HUES6 (cell line): ENCODE measurements around the gene ACVRL1.

Source experiments
- H3K27ac ChIP-seq: 2 replicates; pipeline ENCODE4 v1.7.0; 2013; ENCODE audit warnings: low read depth, mild to moderate bottlenecking, low read length, inconsistent platforms
- H3K27me3 ChIP-seq: 2 replicates; pipeline ENCODE4 v1.6.1; 2013; ENCODE audit warnings: low read length; ENCODE audit not compliant: control insufficient read depth, insufficient read depth
- H3K36me3 ChIP-seq: 2 replicates; pipeline ENCODE4 v1.6.1; 2013; ENCODE audit warnings: low read length; ENCODE audit not compliant: control insufficient read depth, insufficient read depth
- H3K4me1 ChIP-seq: 2 replicates; pipeline ENCODE4 v1.6.1; 2013; ENCODE audit warnings: low read length; ENCODE audit not compliant: control insufficient read depth, insufficient read depth
- H3K4me3 ChIP-seq: 2 replicates; pipeline ENCODE4 v1.5.1; 2013; ENCODE audit warnings: low read depth, low read length
- H3K9ac ChIP-seq: one replicate; pipeline ENCODE4 v1.6.1; 2013; ENCODE audit warnings: mild to moderate bottlenecking, low read length
- H3K9me3 ChIP-seq: 2 replicates; pipeline ENCODE4 v1.6.1; 2013; ENCODE audit warnings: low read depth, low read length; ENCODE audit not compliant: control insufficient read depth, insufficient read depth

ACVRL1 gene

GRCh38 chr12:51959921-51960320 lies 52.6 kb downstream of the ACVRL1 start:
- H3K4me1 ChIP-seq, result 0 out of 2 replicates have a peak, but pooled peaks cover 3% of the 10 kb centered on the region
- H3K9ac ChIP-seq, result no peak overlapping the region
- no peaks in the 10 kb centered on the region for H3K27me3 ChIP-seq
- 0 out of 2 replicates have a peak, but pooled peaks cover 2% of the 10 kb centered on the region for H3K36me3 ChIP-seq
- no peak overlapping the region for H3K4me3 ChIP-seq
- no peaks in the 10 kb centered on the region for H3K9me3 ChIP-seq
- H3K27ac ChIP-seq, result no peak overlapping the region

- Histone ChIP-seq H3K36me3 (0 out of 2 replicates have a peak, but pooled peaks cover 2% of the 10 kb centered on the region), H3K27me3 (no peaks in the 10 kb centered on the region), H3K9me3 (no peaks in the 10 kb centered on the region), H3K4me1 (0 out of 2 replicates have a peak, but pooled peaks cover 3% of the 10 kb centered on the region), H3K27ac (no peak overlapping the region), H3K9ac (no peak overlapping the region), H3K4me3 (no peak overlapping the region)
Measured at GRCh38 chr12:51960488-51960887, 53.2 kb downstream of the ACVRL1 start.

- no peak overlapping the region for H3K4me3 ChIP-seq
- H3K4me1 ChIP-seq, result 0 out of 2 replicates have a peak, but pooled peaks cover 5% of the 10 kb centered on the region
- no peak overlapping the region for H3K27ac ChIP-seq
- no peaks in the 10 kb centered on the region for H3K27me3 ChIP-seq
- H3K9ac ChIP-seq, result no peak overlapping the region
- no peaks in the 10 kb centered on the region for H3K9me3 ChIP-seq
- 0 out of 2 replicates have a peak, but pooled peaks cover 2% of the 10 kb centered on the region for H3K36me3 ChIP-seq
Measured at GRCh38 chr12:51960890-51961289, 53.6 kb downstream of the ACVRL1 start.

GRCh38 chr12:51961834-51962233 lies 54.5 kb downstream of the ACVRL1 start:
- Histone ChIP-seq H3K27me3 (no peaks in the 10 kb centered on the region), H3K27ac (no peak overlapping the region), H3K9me3 (no peaks in the 10 kb centered on the region), H3K36me3 (0 out of 2 replicates have a peak, but pooled peaks cover 2% of the 10 kb centered on the region), H3K4me1 (0 out of 2 replicates have a peak, but pooled peaks cover 5% of the 10 kb centered on the region), H3K4me3 (no peak overlapping the region), H3K9ac (no peak overlapping the region)

GRCh38 chr12:51962737-51963136 lies 55.4 kb downstream of the ACVRL1 start:
- no peak overlapping the region for H3K27ac ChIP-seq
- H3K4me1 ChIP-seq, result 0 out of 2 replicates have a peak, but pooled peaks cover 5% of the 10 kb centered on the region
- 0 out of 2 replicates have a peak, but pooled peaks cover 2% of the 10 kb centered on the region for H3K36me3 ChIP-seq
- H3K9ac ChIP-seq, result no peak overlapping the region
- no peaks in the 10 kb centered on the region for H3K27me3 ChIP-seq
- no peaks in the 10 kb centered on the region for H3K9me3 ChIP-seq
- no peak overlapping the region for H3K4me3 ChIP-seq

DNA sequence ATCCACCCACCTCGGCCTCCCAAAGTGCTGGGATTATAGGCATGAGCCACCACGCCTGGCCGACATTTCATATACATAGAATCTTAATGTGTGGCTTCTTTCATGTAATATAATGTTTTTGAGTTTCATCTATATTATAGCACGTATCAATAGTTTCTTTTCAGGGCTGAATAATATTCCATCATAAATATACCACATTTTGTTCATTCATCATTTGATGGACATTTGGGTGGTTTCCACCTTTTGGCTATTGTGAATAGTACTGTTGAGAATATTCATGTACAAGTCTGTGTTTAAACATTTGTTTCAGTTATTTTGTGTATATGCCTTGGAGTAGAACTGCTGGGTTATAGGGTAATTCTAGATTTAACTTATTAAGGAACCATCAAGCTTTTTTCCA lies 56.2 kb downstream of the ACVRL1 start:
- Histone ChIP-seq H3K27me3 (no peaks in the 10 kb centered on the region), H3K4me3 (no peak overlapping the region), H3K36me3 (0 out of 2 replicates have a peak, but pooled peaks cover 2% of the 10 kb centered on the region), H3K9ac (no peak overlapping the region), H3K4me1 (0 out of 2 replicates have a peak, but pooled peaks cover 5% of the 10 kb centered on the region), H3K27ac (no peak overlapping the region), H3K9me3 (no peaks in the 10 kb centered on the region)

- Histone ChIP-seq H3K4me1 (peaks cover 34% of the 10 kb centered on the region), H3K9me3 (no peaks in the 10 kb centered on the region), H3K27ac (no peak overlapping the region), H3K9ac (no peak overlapping the region), H3K4me3 (no peak overlapping the region), H3K36me3 (no peaks in the 10 kb centered on the region), H3K27me3 (no peaks in the 10 kb centered on the region)
Measured at GRCh38 chr12:51969643-51970042, 62.3 kb downstream of the ACVRL1 start.

GRCh38 chr12:51970904-51971646 lies 63.8 kb downstream of the ACVRL1 start:
- Histone ChIP-seq H3K36me3 (peaks cover 10% of the 10 kb centered on the region), H3K4me1 (peaks cover 35% of the 10 kb centered on the region), H3K9ac (no peak overlapping the region), H3K27me3 (no peaks in the 10 kb centered on the region), H3K4me3 (no peak overlapping the region), H3K27ac (no peak overlapping the region), H3K9me3 (no peaks in the 10 kb centered on the region)

- no peak overlapping the region for H3K27ac ChIP-seq
- peaks cover 18% of the 10 kb centered on the region for H3K36me3 ChIP-seq
- no peaks in the 10 kb centered on the region for H3K27me3 ChIP-seq
- no peak overlapping the region for H3K9ac ChIP-seq
- no peak overlapping the region for H3K4me3 ChIP-seq
- no peaks in the 10 kb centered on the region for H3K9me3 ChIP-seq
- H3K4me1 ChIP-seq, result peaks cover 35% of the 10 kb centered on the region
Measured at GRCh38 chr12:51971679-51972421, 64.5 kb downstream of the ACVRL1 start.

GRCh38 chr12:51972422-51972812 lies 65.1 kb downstream of the ACVRL1 start:
- Histone ChIP-seq H3K9ac (no peak overlapping the region), H3K27ac (no peak overlapping the region), H3K4me1 (peaks cover 35% of the 10 kb centered on the region), H3K27me3 (no peaks in the 10 kb centered on the region), H3K4me3 (no peak overlapping the region), H3K36me3 (peaks cover 20% of the 10 kb centered on the region), H3K9me3 (no peaks in the 10 kb centered on the region)

GRCh38 chr12:51972849-51973273 lies 65.6 kb downstream of the ACVRL1 start:
- Histone ChIP-seq H3K27me3 (no peaks in the 10 kb centered on the region), H3K4me1 (peaks cover 35% of the 10 kb centered on the region), H3K9me3 (no peaks in the 10 kb centered on the region), H3K27ac (no peak overlapping the region), H3K9ac (no peak overlapping the region), H3K4me3 (no peak overlapping the region), H3K36me3 (peaks cover 22% of the 10 kb centered on the region)
